GM19239 (cell line): Measurements from ENCODE around the gene DNAJC8.

Experiments
- DNase-seq: peaks from one replicate; pipeline ENCODE4 v3.0.0; 2011; ENCODE audit warnings: low spot score; ENCODE audit not compliant: insufficient read length
- FAIRE-seq: peaks from 2 replicates; lab custom pipeline; 2011; peaks lifted over from hg19 to GRCh38; lab: Jason Lieb, UNC

DNAJC8 gene

DNA sequence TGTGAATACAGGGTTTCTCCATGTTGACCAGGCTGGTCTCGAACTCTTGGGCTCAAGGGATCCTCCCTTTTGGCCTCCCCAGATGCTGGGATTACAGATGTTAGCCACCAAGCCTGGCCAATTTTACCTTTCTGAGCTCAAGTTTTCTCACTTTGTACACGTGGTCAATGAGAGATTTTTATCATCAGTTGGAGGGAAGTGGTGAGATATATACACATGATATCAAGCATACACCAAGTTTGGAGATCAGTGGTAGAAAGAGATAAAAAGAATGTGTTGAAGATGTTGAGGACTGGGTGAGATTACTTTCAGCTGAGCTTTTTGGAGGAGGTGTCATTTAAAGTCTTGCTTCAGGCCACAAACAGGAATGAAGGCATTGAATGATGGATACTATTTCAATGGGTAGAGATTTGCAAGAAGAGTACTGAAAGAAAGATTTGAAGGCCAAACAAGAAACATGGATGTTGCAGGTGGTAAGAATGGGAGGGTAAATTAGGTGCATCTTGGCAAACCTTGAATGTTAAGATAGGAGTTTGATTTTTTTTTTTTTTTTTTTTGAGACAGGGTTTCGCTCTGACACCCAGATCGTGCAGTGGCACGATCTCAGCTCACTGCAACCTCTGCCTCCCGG lies 23.5 kb upstream of the DNAJC8 start:
- FAIRE-seq = no peak

DNA sequence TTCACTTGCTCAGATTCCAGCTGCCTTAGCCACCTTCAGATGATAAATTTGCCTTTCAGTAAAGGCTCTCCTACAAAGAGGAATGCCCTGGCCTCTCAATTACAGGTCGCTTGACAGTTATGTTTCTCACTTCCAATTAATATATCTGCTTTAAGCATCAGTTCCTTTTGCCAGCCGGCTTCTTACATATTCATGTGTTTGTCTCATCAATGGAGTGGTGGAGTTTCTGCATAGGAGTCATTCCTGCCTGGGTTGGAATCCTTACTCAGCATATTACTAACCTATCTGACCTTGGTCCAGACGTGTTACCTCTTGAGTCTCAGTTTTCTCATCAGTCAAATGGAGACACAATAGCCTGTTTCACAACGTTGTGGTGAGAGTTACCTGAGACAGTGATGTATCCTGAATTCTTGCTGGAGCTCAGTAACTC lies 17.1 kb upstream of the DNAJC8 start:
- FAIRE-seq (no peak), DNase-seq (no peak)

More for the DNA sequence above, 23.5 kb upstream of the DNAJC8 start:
- no peak for DNase-seq

DNA sequence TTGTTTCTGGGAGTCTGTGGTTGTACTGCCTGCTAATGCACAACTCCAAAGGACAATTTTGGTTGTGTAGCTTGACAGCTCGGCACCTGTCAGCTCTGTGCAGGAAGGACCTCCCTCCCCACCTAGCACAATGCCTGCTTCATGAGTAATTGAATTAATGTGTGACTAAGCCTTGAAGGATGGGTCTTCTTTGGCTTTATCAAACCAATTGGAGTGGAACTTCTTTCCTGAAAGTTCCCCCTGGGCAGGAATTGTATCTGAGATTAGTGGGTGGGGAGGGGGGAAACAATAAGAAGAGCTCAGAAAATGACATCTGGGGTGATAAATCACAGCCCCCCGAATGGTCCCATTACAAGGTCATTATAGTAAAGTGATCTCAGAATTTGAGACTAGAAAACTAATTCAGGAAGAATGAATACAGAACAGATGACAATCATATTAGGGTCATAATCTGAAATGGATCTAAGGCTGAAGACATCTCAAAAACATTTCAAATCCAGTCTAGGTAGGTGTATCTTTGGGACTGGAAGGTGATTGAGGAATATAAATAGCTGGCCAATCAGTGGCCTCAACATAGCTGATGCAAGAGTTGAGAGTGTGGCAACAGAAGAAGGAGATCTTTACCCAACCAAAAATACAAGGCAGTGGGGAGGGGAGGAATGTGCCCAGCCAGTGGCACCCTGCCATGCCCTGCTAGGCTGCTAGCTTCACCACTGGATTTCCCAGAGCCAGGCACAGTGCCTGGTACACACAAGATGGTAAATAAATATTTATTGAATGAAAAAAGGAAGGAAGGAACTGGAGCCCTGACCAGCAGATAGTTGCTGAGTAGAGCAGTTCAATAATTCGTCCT lies 16.4 kb upstream of the DNAJC8 start:
- no peak for DNase-seq
- FAIRE-seq = peak; percentile 66

DNA sequence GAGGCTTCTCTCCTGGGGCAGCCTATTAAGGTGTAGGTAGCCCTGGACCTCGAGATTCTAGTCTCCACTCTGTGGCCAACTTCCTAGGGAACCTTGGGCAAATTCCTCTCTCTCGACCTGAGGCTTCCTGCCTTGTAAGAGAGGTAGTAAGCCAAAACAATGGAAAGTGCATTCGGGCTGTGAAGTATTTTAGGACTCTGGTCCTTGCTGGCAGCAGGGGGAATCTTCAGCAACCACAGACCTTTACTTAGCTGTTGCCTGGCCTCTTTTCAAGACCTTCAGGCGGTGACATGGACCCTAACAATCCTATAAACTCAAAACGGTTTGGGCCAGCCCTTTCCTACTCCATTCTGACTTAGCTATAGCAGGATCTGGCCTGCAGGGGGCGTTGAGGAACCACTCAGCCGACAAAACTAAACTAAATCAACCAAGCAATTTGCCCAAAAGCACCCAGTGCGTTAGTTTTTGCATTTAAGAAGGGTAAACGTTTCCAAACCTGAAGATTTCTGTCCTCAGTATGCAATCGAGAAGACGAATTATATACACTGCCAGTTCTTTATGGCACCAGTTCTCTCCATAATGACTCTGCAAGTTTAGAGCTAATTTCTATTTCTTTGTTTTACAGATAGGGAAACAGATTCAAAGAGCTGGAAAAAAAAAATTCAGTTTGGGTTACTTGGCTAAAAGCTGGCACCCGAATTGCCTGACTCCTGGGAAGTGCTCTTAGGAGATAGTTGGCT lies 15.6 kb upstream of the DNAJC8 start:
- no peak for DNase-seq

GRCh38 chr1:28247612-28248272 lies 14.9 kb upstream of the DNAJC8 start:
- no peak for FAIRE-seq
- no peak for DNase-seq

More for the DNA sequence above, 15.6 kb upstream of the DNAJC8 start:
- FAIRE-seq = peak; percentile 94

DNA sequence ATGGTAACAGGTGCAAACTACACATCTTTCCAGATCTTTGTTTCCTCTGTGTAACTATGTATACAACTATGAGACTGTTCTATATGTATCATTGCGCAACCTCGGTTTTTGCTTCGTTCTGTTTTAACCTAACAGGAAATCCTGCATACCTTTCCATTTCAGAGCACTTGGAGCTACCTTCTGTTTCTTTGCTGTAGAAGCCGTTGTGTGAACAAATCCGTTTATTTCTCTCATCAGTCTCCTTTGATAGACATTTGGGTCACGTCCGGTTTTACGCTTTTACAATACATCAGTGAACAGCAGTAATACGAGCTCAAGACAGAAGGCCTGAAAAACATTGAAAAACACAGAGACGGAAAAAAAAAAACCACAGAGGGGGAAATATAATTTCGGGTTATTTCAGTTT lies 13.6 kb upstream of the DNAJC8 start:
- DNase-seq (no peak), FAIRE-seq (peak; percentile 79)

DNA sequence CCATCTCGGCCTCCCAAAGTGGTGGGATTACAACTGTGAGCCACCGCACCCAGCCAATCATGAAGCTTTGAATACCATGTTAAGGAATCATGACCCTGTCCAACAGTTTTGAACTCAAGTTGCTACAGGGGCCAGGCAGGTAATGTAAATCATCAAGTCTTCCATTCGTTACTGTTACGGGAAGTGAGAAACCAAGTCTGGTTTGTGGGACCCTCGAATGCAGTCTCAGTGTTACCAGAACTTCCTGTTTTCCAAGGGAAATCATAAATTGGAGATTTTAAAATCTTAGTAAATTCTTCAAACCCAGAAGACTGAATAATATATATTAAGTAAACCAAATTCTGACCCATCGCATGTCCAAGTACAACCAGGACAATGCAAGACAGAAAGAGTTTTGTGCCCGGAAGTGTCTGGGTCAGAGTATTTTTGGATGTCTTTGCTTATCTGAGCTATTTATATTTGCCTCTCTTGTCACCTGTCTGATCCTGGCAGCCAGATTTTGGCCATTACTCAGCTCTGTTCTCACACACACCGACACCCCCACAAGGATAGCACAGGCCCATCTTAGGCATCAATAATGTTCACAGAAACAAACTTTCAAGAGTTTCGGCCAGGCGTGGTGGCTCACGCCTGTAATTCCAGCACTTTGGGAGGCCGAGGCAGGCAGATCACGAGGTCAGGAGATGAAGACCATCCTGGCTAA lies 11.9 kb upstream of the DNAJC8 start:
- DNase-seq (no peak), FAIRE-seq (peak; percentile 91)

- FAIRE-seq (peak; percentile 28), DNase-seq (no peak)
Observed at GRCh38 chr1:28243685-28244311, 11.0 kb upstream of the DNAJC8 start.

DNA sequence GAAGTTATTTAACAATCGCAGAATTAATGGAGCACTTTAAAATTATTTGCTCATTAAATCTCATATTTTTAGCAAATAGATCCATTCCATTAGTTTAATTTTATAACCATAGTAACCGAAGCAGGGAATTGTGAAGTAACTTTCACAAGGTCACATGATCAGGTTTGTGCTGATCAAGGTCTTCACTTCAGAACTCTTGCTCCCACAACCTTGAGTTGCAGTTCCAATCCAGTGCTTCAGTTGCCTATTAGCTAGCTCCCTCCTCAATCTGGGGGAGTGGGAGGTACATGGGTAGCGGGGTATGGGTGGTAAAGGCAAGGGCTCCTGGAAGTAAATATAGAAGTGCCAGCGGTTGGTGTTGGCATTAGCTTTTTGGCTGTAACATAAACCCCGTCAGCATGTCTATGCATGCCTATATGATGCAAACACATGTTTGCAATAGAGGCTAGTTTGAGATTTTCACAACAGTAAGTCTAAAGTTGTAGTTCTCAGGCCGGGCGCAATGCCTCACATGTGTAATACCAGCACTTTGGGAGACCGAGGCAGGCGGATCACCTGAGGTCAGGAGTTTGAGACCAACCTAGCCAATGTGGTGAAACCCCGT lies 8.9 kb upstream of the DNAJC8 start:
- FAIRE-seq (no peak), DNase-seq (no peak)

GRCh38 chr1:28240024-28240423 lies 7.2 kb upstream of the DNAJC8 start:
- FAIRE-seq (no peak), DNase-seq (no peak)

- no peak for FAIRE-seq
Observed at GRCh38 chr1:28239004-28239403, 6.2 kb upstream of the DNAJC8 start.

GRCh38 chr1:28236656-28237322 lies 4.0 kb upstream of the DNAJC8 start:
- FAIRE-seq (no peak), DNase-seq (no peak)

More at GRCh38 chr1:28239004-28239403, 6.2 kb upstream of the DNAJC8 start:
- DNase-seq = no peak

- FAIRE-seq (peak; percentile 92), DNase-seq (peak; percentile 90)
Observed at GRCh38 chr1:28235755-28236655, 3.2 kb upstream of the DNAJC8 start, which contains the start of gene ATP5IF1. TSS of gene ATP5IF1 (plus strand) at chr1:28236124. CDS start at chr1:28236184, 60 bp downstream.

- no peak for DNase-seq
- no peak for FAIRE-seq
Observed at GRCh38 chr1:28233264-28233606, 406 bp upstream of the DNAJC8 start.

GRCh38 chr1:28229996-28230395 lies 2.8 kb downstream of the DNAJC8 start:
- FAIRE-seq (no peak), DNase-seq (no peak)

GRCh38 chr1:28229089-28229488 lies 3.7 kb downstream of the DNAJC8 start:
- DNase-seq (no peak), FAIRE-seq (no peak)

- FAIRE-seq (no peak), DNase-seq (no peak)
Observed at GRCh38 chr1:28213315-28213714, 19.5 kb downstream of the DNAJC8 start.
